ENCODE data around the gene TOM1L2.

The TOM1L2 gene

GRCh38 chr17:17994271-17995069, 22.3 kb upstream of the TOM1L2 start:
- no peak for DNase-seq

- no peak for DNase-seq
Measured at GRCh38 chr17:17993852-17994251, 21.7 kb upstream of the TOM1L2 start.

GRCh38 chr17:17993366-17993765, 21.2 kb upstream of the TOM1L2 start:
- DNase-seq, result no peak

- no peak for DNase-seq
Measured at GRCh38 chr17:17990282-17990681, 18.1 kb upstream of the TOM1L2 start.

- no peak for DNase-seq
Measured at GRCh38 chr17:17989618-17990017, 17.4 kb upstream of the TOM1L2 start.

GRCh38 chr17:17989081-17989480, 16.9 kb upstream of the TOM1L2 start:
- DNase-seq, result no peak

- DNase-seq, result no peak
Measured at GRCh38 chr17:17988427-17988945, 16.3 kb upstream of the TOM1L2 start.

- no peak for DNase-seq
Measured at GRCh38 chr17:17987901-17988300, 15.7 kb upstream of the TOM1L2 start.

GRCh38 chr17:17987187-17987896, 15.1 kb upstream of the TOM1L2 start:
- DNase-seq, result no peak

- no peak for DNase-seq
Measured at GRCh38 chr17:17985555-17985954, 13.4 kb upstream of the TOM1L2 start.

- no peak for DNase-seq
Measured at GRCh38 chr17:17985153-17985552, 13.0 kb upstream of the TOM1L2 start.

- DNase-seq, result no peak
Measured at GRCh38 chr17:17983776-17984175, 11.6 kb upstream of the TOM1L2 start.

GRCh38 chr17:17983376-17983775, 11.2 kb upstream of the TOM1L2 start:
- DNase-seq, result no peak

GRCh38 chr17:17982801-17983200, 10.6 kb upstream of the TOM1L2 start:
- DNase-seq, result no peak

- no peak for DNase-seq
Measured at GRCh38 chr17:17981330-17981729, 9.1 kb upstream of the TOM1L2 start.

GRCh38 chr17:17979778-17980177, 7.6 kb upstream of the TOM1L2 start:
- no peak for DNase-seq

GRCh38 chr17:17978481-17979424, 6.6 kb upstream of the TOM1L2 start:
- DNase-seq, result no peak

GRCh38 chr17:17976931-17977570, 4.9 kb upstream of the TOM1L2 start:
- DNase-seq, result no peak

GRCh38 chr17:17975436-17975835, 3.2 kb upstream of the TOM1L2 start:
- no peak for DNase-seq

- DNase-seq, result no peak
Measured at GRCh38 chr17:17972952-17973254, 703 bp upstream of the TOM1L2 start.

GRCh38 chr17:17971431-17972125, 622 bp downstream of the TOM1L2 start:
- no peak for DNase-seq
